Hepatocyte (in vitro differentiated cells): ENCODE measurements around the gene MSI2.

Experiments used
- CTCF ChIP-seq: fragments of 200-600 bp; sonication (generic); IDR thresholded peaks from 2 replicates; pipeline ENCODE4 v1.5.1; 2016; ENCODE audit warnings: antibody characterized with exemption, mild to moderate bottlenecking; ENCODE audit not compliant: poor library complexity
- EZH2 ChIP-seq: fragments of 200-600 bp; sonication (generic); IDR thresholded peaks from 2 replicates; pipeline ENCODE4 v1.6.1; 2016; ENCODE audit warnings: antibody characterized with exemption, mild to moderate bottlenecking, borderline replicate concordance

GRCh38 chr17:57726213-57726790 lies 470.0 kb downstream of the MSI2 start:
- no peak for TF ChIP-seq CTCF
- TF ChIP-seq EZH2, result no peak
